NCI-H82 (cell line): ENCODE results near the gene ZNF557.
"Not testable (repeated sequence)": the region's sequence is repeated elsewhere in the genome, so short reads cannot be mapped to it uniquely, and the experiment has no call there.

Experiments
- DNase-seq: peaks from one replicate; lab custom pipeline; 2025; lab: John Stamatoyannopoulos, UW

Gene ZNF557

DNA sequence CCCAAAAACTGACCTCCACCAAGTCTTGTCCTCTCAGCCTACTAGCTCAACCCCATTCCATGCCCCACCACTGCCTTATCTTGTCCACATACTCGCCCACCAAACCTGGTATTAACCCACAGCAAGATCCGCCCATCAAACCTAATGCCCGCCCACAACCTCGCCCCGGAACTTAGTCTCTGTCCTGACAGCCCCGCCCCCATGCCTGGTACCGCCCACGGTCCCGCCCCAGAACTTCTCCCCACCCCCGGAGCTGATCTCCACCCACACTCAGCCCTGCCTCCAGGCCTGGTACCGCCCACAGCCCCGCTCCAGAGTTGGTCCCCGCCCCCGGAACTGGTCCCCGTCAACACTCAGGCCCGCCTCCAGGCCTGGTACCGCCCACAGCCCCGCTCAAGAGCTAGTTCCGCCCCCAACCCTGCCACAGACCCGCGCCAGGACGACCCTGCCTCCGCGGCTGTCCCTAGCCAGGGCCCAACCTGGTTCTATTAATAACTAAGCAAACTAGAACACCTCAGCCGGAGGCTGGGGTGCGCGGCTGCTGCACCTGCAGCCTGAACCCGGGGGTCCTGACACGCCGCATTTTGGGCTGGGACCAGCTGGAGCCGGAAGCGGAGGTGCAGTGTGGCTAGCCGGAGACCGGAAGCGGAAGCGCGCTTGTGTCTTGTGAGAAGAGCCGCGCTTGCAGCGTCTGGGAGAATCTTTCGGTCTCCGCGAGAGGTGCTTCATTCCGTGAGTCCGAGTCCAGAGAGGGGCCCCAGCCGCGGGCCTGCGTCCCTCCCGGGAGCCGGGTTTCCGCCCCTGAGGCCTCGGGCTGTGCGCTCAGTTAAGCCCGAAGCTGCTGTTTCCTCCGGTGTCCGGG, at the start of gene ZNF557:
Gene ZNF557, plus strand, starts transcription at position 662 of the 862 bp plus-strand sequence. CDS start 5,372 bp downstream, outside the sequence.
- peak; percentile 97 for DNase-seq

DNA sequence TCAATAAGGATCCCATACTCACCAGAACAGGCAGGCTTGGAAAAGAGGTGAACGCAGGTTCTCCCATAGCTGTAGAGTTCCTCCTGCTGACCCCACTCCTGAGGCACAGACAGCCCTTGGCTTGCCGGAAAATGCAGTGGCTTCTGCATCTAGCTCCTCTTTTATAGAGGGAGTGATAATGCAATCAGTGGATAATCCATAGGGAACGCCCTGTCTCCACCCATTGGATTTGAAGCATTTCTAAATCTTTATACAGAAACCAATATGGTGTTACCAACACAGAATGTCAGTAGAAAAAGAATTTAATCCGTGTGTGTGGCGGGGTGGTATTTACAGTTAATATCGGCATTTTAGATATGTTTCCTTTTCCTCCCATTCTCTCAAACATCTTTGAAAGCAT, 48.2 kb upstream of the ZNF557 start, which contains the start of gene MBD3L2B:
Gene MBD3L2B, minus strand, starts transcription at position 101 of the 400 bp plus-strand sequence. Its CDS starts 34 bp downstream, at position 67.
- DNase-seq, result not testable (repeated sequence)

GRCh38 chr19:7028790-7029189, 40.7 kb upstream of the ZNF557 start:
- DNase-seq, result not testable (repeated sequence)

GRCh38 chr19:7030278-7030677, 39.2 kb upstream of the ZNF557 start, which contains the start of gene MBD3L5:
Gene MBD3L5, plus strand, starts transcription at chr19:7030578. Its CDS starts 34 bp downstream, at chr19:7030612.
- DNase-seq, result not testable (repeated sequence)

DNA sequence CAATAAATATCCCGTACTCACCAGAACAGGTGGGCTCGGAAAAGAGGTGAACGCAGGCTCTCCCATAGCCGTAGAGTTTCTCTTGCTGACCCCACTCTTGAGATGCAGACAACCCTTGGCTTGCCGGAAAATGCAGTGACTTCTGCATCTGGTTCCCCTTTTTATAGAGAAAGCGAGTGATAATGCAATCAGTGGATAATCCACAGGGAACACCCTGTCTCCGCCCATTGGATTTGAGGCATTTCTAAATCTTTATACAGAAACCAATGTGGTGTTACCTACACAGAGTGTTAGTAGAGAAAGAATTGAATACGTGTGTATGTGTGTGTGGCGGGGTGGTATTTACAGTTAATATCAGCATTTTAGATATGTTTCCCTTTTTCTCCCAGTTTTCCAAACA, 29.4 kb upstream of the ZNF557 start, which contains the start of gene MBD3L4:
Gene MBD3L4, minus strand, starts transcription at position 101 of the 400 bp plus-strand sequence. Its CDS starts 35 bp downstream, at position 66.
- DNase-seq, result not testable (repeated sequence)

DNA sequence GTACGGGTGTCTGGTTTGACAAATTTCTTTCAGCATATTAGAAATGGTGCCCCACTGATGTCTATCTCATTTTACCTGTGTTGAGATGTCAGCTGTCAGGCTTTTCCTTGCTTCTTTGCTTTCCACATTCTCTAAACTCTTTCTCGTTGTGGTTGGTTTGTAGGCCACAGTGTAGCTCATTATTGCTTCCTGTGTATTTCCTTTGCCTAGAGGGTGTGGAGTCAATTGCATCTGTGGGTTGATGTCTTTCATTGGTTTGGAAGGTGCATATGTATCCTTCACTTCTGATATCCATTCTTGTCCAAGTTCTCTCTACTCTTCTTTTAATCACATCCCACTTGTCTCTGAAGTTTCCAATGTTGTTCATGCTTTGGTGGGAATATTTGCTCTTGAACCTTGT, 27.9 kb upstream of the ZNF557 start:
- not testable (repeated sequence) for DNase-seq

- DNase-seq, result not testable (repeated sequence)
These were observed 20.5 kb upstream of the ZNF557 start, which contains the start of gene MBD3L2 for GRCh38 chr19:7049021-7049420. Gene MBD3L2, plus strand, starts transcription at chr19:7049321. Its CDS starts 53 bp downstream, at chr19:7049374.

DNA sequence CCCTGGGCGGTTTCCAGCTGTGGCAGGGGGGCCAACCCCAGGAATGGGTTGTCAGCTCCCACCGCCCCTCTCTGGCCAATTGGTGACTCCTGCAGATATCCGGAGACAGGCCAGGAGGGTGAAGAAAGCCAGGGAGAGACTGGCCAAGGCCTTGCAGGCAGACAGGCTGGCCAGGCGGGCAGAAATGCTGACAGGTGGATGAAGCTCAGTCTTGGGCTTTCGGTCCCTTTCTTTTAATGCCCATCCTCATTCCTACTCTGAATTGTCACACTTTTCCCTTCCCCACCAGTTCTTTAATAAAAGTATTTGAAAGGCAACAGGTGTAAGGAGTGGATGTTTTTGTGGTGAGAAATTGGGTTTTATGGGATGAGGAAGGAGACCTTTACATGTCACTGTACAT, 18.1 kb upstream of the ZNF557 start:
- DNase-seq, result not testable (repeated sequence)

DNA sequence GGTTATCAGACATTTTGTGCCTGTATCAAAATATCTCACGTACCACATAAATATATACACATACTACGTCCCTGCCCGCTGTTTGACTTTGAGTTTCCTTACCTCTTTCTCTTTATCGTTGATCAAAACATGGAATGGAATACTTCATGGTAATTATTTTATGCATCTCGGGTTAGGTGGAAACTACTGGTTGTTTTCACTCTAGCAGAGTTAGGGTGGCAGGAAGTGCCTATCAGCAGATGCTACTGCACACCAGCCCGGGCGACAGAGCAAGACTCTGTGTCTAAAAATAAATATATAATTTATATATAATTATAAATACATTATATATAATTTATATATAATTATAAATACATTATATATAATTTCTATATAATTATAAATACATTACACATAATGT, 16.6 kb upstream of the ZNF557 start:
- not testable (repeated sequence) for DNase-seq

DNA sequence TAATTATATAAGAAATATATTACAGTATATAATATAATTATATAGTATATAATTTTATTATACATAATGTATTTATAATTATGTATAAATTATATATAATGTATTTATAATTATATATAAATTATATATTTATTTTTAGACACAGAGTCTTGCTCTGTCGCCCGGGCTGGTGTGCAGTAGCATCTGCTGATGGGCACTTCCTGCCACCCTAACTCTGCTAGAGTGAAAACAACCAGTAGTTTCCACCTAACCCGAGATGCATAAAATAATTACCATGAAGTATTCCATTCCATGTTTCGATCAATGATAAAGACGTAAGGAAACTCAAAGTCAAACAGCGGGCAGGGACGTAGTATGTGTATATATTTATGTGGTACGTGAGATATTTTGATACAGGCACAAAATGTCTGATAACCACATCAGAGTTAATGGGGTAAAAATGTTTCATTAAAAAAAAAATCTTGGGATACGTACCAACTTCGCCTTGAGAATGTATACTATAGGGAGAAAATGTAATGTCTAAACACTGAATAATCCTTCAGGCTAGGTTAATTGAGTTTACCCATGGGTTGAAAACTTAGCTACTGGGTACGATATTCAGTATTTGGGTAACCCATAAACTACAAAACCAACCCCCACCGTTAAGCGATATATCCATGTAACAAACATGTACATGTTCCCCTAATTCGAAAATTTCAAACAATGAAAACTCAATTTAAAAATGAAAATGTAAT, 14.7 kb upstream of the ZNF557 start:
- DNase-seq, result not testable (repeated sequence)

DNA sequence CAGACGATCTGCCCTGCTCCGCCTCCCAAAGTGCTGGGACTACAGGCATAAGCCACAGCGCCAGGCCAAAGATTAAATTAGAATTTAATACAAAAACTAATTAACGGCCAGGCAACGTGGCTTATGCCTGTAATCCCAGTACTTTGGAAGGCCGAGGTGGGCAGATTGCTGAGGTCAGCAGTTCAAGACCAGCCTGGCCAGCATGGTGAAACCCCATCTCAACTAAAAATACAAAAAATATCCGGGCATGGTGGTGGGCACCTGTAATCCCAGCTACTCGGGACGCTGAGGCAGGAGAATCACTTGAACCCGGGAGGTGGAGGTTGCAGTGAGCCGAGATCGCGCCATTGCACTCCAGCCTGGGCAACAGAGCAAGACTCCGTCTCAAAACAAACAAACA, 13.8 kb upstream of the ZNF557 start:
- not testable (repeated sequence) for DNase-seq

- not testable (repeated sequence) for DNase-seq
These were observed 13.1 kb upstream of the ZNF557 start for GRCh38 chr19:7056371-7056770.

- DNase-seq, result not testable (repeated sequence)
These were observed 10.9 kb upstream of the ZNF557 start, which contains the start of gene MBD3L3 for GRCh38 chr19:7058576-7058975. Gene MBD3L3, minus strand, starts transcription at chr19:7058676. Its CDS starts 71 bp downstream, at chr19:7058605.

GRCh38 chr19:7059977-7060376, 9.5 kb upstream of the ZNF557 start:
- DNase-seq, result not testable (repeated sequence)

DNA sequence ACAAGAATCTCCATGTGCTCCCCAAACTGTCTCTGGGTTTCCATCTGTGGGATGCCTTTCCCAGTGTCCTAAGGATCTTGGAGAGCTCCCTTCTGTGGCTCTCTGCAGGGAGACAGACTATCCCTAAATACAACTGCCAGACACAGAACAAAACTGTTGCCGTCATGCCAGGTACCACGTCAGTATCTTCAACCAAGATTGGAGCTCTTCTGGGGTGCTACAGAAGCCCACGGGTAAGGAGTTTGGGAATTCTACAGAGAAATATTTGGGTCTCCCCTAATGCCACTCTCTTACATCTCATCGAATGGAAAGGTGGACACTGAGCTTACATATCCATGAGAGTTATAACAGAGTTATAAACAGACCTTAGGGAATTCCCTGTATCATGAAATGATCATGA, 6.2 kb upstream of the ZNF557 start:
- peak; percentile 12 for DNase-seq

DNA sequence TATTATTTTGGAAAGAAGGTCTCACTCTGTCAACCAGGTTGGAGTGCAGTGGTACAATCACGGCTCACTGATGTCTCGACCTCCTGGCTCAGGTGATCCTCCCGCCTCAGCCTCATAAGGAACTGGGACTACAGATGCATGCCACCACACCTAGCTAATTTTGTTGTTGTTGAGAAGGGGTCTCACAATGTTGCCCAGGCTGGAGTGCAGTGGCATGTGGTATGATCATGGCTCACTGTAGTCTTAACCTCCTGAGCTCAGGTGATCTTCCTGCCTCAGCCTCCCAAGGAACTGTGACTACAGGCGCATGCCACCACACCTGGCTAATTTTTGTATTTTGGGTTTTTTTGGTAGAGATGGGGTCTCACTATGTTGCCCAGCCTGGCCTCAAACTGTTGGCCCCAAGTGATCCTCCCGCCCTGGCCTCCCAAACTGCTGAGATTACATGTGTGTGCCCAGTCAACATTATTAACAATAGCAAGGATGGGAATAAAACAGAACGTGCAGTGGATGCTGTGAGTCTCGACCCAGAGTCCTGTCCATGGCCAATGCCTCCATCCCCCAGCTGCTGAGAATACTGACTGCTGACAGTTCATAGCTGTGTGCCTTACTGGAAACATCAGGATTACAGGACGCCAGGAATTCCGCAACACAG, 5.6 kb upstream of the ZNF557 start:
- no peak for DNase-seq

DNA sequence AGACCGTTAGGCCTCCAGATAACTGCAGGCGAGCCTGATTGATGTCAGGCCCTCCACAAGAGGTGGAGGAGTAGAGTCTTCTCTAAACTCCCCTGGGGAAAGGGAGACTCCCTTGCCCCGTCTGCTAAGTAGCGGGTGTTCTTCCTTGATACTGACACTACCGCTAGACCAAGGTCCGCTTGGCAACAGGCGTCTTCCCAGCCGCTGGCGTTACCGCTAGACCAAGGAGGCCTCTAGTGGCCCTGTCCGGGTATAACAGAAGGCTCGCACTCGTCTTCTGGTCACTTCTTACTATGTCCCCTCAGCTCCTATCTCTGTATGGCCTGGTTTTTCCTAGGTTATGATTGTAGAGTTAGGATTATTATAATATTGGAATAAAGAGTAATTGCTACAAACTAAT, 2.4 kb upstream of the ZNF557 start:
- peak; percentile 68 for DNase-seq

DNA sequence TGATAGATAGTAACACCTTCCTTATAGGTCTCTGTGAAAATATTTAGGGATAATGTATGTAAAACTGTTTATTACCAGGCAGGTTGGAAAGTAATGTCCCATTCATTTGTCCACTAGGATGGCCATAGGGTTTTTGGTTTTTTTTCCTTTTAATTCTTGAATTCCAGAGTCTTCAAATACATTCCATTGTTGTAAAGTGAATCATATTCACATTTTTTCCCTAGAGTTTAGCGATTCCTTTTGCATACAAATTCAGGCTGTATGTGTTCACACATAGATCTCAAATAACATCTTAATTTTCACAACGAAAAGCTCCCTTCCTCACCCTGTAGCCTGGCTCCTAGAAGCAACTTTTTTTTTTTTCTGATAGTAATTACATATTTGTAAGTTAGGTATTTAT, 1.8 kb upstream of the ZNF557 start:
- DNase-seq, result no peak

DNA sequence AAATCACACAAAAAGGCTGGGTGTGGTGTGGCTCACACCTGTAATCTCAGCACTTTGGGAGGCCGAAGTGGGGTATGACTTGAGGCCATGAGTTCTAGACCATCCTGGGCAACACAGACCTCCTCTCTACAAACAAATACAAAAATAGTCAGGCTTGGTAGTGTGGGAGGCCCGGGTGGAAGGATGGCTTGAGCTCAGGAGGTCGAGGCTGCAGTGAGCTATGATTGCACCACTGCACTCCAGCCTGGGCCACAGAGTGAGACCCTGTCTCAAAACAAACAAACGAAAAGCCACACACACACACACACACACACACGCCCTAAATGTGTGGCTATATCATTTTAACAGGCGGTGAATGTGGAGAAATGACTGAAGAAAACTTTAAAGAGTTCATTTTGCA, 904 bp upstream of the ZNF557 start:
- no peak for DNase-seq

GRCh38 chr19:7069904-7070226, 362 bp downstream of the ZNF557 start:
- no peak for DNase-seq

GRCh38 chr19:7072541-7072940, 3.0 kb downstream of the ZNF557 start:
- no peak for DNase-seq

- no peak for DNase-seq
These were observed 5.3 kb downstream of the ZNF557 start for GRCh38 chr19:7074705-7075282.
